Glomerular visceral epithelial cell (primary cell): ENCODE results near the gene PMFBP1.

Source experiments
- DNase-seq: peaks from one replicate; pipeline ENCODE4 v3.0.0-alpha.2; 2016; ENCODE audit errors: extremely low spot score

PMFBP1 gene

GRCh38 chr16:72131036-72131435 is 40.9 kb downstream of the PMFBP1 start:
- no peak for DNase-seq

GRCh38 chr16:72129976-72130656 is 41.8 kb downstream of the PMFBP1 start:
- no peak for DNase-seq

GRCh38 chr16:72128701-72129100 is 43.3 kb downstream of the PMFBP1 start:
- no peak for DNase-seq

GRCh38 chr16:72126429-72126765 is 45.6 kb downstream of the PMFBP1 start:
- no peak for DNase-seq

GRCh38 chr16:72125635-72126428 is 46.1 kb downstream of the PMFBP1 start:
- no peak for DNase-seq

- peak; percentile 72 for DNase-seq
Observed at GRCh38 chr16:72124761-72125634, 47.0 kb downstream of the PMFBP1 start.

GRCh38 chr16:72124148-72124547 is 47.8 kb downstream of the PMFBP1 start:
- no peak for DNase-seq

- no peak for DNase-seq
Observed at GRCh38 chr16:72123426-72123825, 48.5 kb downstream of the PMFBP1 start.

GRCh38 chr16:72122916-72123315 is 49.0 kb downstream of the PMFBP1 start:
- no peak for DNase-seq

- no peak for DNase-seq
Observed at GRCh38 chr16:72122308-72122707, 49.6 kb downstream of the PMFBP1 start.

- no peak for DNase-seq
Observed at GRCh38 chr16:72120026-72120425, 51.9 kb downstream of the PMFBP1 start.

GRCh38 chr16:72113616-72113945 is 58.4 kb downstream of the PMFBP1 start:
- DNase-seq: no peak

- no peak for DNase-seq
Observed at GRCh38 chr16:72112906-72113615, 58.9 kb downstream of the PMFBP1 start.

GRCh38 chr16:72112452-72112792 is 59.5 kb downstream of the PMFBP1 start:
- no peak for DNase-seq

GRCh38 chr16:72111657-72112451 is 60.1 kb downstream of the PMFBP1 start:
- no peak for DNase-seq

GRCh38 chr16:72110662-72111615 is 61.0 kb downstream of the PMFBP1 start:
- DNase-seq: no peak

GRCh38 chr16:72109966-72110530 is 61.9 kb downstream of the PMFBP1 start:
- no peak for DNase-seq

GRCh38 chr16:72109300-72109699 is 62.7 kb downstream of the PMFBP1 start:
- no peak for DNase-seq

- no peak for DNase-seq
Observed at GRCh38 chr16:72108353-72109102, 63.4 kb downstream of the PMFBP1 start.
